Progenitor cell of endocrine pancreas (in vitro differentiated cells): ENCODE measurements around the gene PPP2R2B. TPM values are rescaled to one million over a fixed set of nuclear protein-coding genes. Genes with fewer than 3 reads are reported as not detected.

ENCODE experiments used
- DNase-seq: peaks from one replicate; pipeline ENCODE4 v3.0.0; 2021; ENCODE audit warnings: low spot score; ENCODE audit not compliant: unreplicated experiment
- H3K27ac Mint-ChIP-seq: 2 replicates; pipeline ENCODE4 v1.8.0; 2021; ENCODE audit warnings: mild to moderate bottlenecking, moderate library complexity, mixed read lengths
- H3K27me3 Mint-ChIP-seq: 2 replicates; pipeline ENCODE4 v1.8.0; 2021; ENCODE audit warnings: mixed read lengths
- H3K36me3 Mint-ChIP-seq: 2 replicates; pipeline ENCODE4 v1.8.0; 2022; ENCODE audit warnings: mixed read lengths; ENCODE audit not compliant: insufficient read depth
- H3K4me1 Mint-ChIP-seq: 2 replicates; pipeline ENCODE4 v1.8.0; 2021; ENCODE audit warnings: low read depth, mixed read lengths
- H3K4me3 Mint-ChIP-seq: 2 replicates; pipeline ENCODE4 v1.8.0; 2021; ENCODE audit warnings: low read depth, mild to moderate bottlenecking, moderate library complexity, mixed read lengths
- H3K9me3 Mint-ChIP-seq: 2 replicates; pipeline ENCODE4 v1.8.0; 2021; ENCODE audit warnings: low read depth, mixed read lengths
- CTCF ChIP-seq: fragments of 200-600 bp; sonication (generic); IDR thresholded peaks from one replicate; pipeline ENCODE4 v1.5.0; 2021; ENCODE audit warnings: antibody characterized with exemption, mild to moderate bottlenecking; ENCODE audit not compliant: unreplicated experiment
- total RNA-seq: library from RNA; stranded (reverse); gene quantifications from 2 replicates; pipeline ENCODE4 v1.2.1, GENCODE V29; 2021

PPP2R2B gene
- total RNA-seq, 1 donor from 2014 or later: 1.8 TPM

DNA sequence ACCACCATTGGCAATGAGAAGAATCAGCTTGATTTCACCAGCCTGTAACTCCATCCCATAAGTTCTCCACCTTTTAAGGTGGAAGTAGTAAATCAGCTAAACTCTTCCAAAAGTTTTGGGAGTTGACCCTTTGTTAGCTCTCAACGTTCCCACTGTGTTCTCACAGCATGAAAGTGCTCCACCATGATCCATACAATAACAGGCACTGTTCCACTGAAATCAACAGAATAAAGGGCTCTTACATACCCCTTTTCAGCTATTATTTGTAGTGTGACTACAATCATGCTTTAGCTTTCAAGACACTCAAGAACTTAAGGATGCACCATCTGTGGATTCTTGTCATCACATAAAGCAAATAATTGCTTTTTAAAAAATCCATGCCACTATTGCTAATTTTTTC is 81.6 kb downstream of the PPP2R2B start:
- Mint-ChIP-seq H3K4me3 (no peak overlapping the region), H3K9me3 (no peaks in the 10 kb centered on the region), H3K36me3 (no peaks in the 10 kb centered on the region), H3K27ac (no peak overlapping the region), H3K4me1 (peaks cover 12% of the 10 kb centered on the region), H3K27me3 (peaks cover 37% of the 10 kb centered on the region)
- no peak for TF ChIP-seq CTCF
- no peak for DNase-seq

DNA sequence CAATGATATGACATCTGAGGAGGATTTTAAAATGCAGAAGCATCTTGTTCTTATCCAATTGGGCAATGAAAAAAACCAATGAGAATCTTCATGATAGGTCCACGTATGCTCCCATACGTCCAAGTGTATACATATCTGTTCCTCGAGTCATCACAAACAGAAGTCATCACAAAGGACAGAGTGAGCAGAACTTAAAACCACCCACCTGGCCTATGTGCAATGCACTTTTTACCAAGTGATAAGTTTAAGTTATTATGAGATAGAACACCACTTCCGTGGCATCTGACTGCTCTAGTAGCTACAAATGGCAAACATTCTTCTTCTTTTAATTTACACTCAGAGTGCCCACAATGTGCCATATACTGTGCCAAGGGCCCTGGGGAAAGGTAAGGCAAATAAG is 82.4 kb downstream of the PPP2R2B start:
- Mint-ChIP-seq H3K4me3 (no peak overlapping the region), H3K27me3 (peaks cover 43% of the 10 kb centered on the region), H3K36me3 (no peaks in the 10 kb centered on the region), H3K9me3 (no peaks in the 10 kb centered on the region), H3K4me1 (peaks cover 12% of the 10 kb centered on the region), H3K27ac (no peak overlapping the region)
- TF ChIP-seq CTCF: no peak
- no peak for DNase-seq

GRCh38 chr5:146794326-146795029 is 84.1 kb downstream of the PPP2R2B start:
- Mint-ChIP-seq H3K4me1 (peaks cover 12% of the 10 kb centered on the region), H3K27ac (no peak overlapping the region), H3K4me3 (no peak overlapping the region), H3K9me3 (no peaks in the 10 kb centered on the region), H3K27me3 (peaks cover 44% of the 10 kb centered on the region), H3K36me3 (no peaks in the 10 kb centered on the region)
- no peak for TF ChIP-seq CTCF
- DNase-seq: no peak

DNA sequence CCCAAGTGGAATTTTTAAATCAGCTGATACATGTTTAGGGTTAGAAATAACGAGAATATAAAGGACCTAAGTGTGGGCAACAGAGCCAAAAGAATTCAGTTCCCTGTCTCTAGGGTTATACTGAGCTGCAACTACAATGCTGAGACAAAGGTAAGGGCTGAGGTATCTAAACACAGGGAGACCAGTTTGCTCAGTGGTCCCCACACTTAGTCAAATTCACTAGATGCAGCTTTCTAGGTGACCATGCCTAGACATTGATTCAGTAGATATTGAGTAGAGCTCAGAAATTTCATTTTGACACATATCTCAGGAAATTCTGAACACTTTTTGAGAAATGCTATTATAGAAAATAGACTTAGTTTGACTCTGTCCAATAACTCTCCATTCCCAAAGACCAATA is 84.8 kb downstream of the PPP2R2B start:
- no peak overlapping the region for H3K4me3 Mint-ChIP-seq

DNA sequence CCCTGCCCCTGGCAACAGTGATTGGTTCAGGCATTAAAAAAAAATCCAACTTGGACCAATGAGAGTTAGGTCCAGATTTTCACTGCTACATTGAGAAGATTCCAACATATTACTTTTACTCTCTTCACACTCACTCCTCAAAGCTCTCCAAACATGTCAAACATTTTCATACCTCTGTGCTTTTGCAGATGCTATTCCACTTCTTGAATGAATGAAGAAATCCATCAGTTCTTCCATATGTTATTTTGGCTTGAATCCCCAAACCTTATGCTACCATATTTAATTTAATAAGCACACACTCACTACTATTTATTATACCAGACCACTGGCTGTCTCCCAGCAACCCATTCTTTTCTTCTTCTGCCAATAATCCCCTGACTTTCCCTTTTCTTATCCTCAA is 87.1 kb downstream of the PPP2R2B start:
- Mint-ChIP-seq H3K4me3 (no peak overlapping the region), H3K27me3 (peaks cover 33% of the 10 kb centered on the region), H3K9me3 (no peaks in the 10 kb centered on the region), H3K4me1 (peaks cover 2% of the 10 kb centered on the region), H3K36me3 (no peaks in the 10 kb centered on the region), H3K27ac (no peak overlapping the region)
- no peak for DNase-seq
- no peak for TF ChIP-seq CTCF

More for the DNA sequence above, 84.8 kb downstream of the PPP2R2B start:
- TF ChIP-seq CTCF: no peak
- peaks cover 10% of the 10 kb centered on the region for H3K4me1 Mint-ChIP-seq
- no peak for DNase-seq
- no peaks in the 10 kb centered on the region for H3K9me3 Mint-ChIP-seq
- peaks cover 45% of the 10 kb centered on the region for H3K27me3 Mint-ChIP-seq
- H3K36me3 Mint-ChIP-seq: no peaks in the 10 kb centered on the region
- H3K27ac Mint-ChIP-seq: no peak overlapping the region
